ENCODE data around the gene TFR2. TPM values are rescaled to one million over a fixed set of nuclear protein-coding genes. Genes with fewer than 3 reads are reported as not detected.

TFR2 gene
- total RNA-seq (2014; rRNA removed): not detected in 2 replicates
- percentile 11 among the genes with signal in this experiment for Bru-seq, nascent RNA
- BruChase-seq, experiment 1, labeled RNA remaining after a 6-hour chase: percentile 9 among the genes with signal in this experiment
- percentile 13 among the genes with signal in this experiment for BruChase-seq, experiment 2, labeled RNA remaining after a 2-hour chase
- long read RNA-seq, partial matches to known transcripts: 1 of 7 reads
- long read RNA-seq, other reads (novel, unspliced or antisense): 6 of 7 reads

- POLR2A ChIA-PET (ENCODE audit: unreplicated experiment): no interaction called here
- TF ChIP-seq EZH2phosphoT487 (IDR thresholded peaks at IDR 0.05; ENCODE audit: borderline replicate concordance, low read length) (no peak), CTCF (conservative IDR thresholded peaks at IDR 0.05; ENCODE audit: low read depth, low read length) (no peak), EZH2 (IDR thresholded peaks at IDR 0.05; ENCODE audit: low read length, unreplicated experiment) (no peak)
- Histone ChIP-seq H3K9me3 (ENCODE audit: low read length) (no peaks in the 10 kb centered on the region), H3K27me3 (ENCODE audit: low read length) (no peaks in the 10 kb centered on the region), H2AFZ (ENCODE audit: low read length) (no peak within 1 kb of the TSS), H3K9ac (ENCODE audit: low read length) (no peak within 1 kb of the TSS), H3K4me1 (ENCODE audit: insufficient read depth, low read length) (no peaks in the 10 kb centered on the region), H3F3A (ENCODE audit: low read length, unreplicated experiment) (no peaks in the 10 kb centered on the region), H3K36me3 (ENCODE audit: low read depth, low read length) (no peaks in the 10 kb centered on the region), H3K27ac (ENCODE audit: low read length) (no peak within 1 kb of the TSS), H3K79me2 (ENCODE audit: low read length) (no peaks in the 10 kb centered on the region), H3K4me2 (ENCODE audit: low read length) (no peak within 1 kb of the TSS), H3K9me2 (replicated peaks; ENCODE audit: low read length) (no peaks in the 10 kb centered on the region), H3K4me3 (ENCODE audit: low read length) (no peak within 1 kb of the TSS), H4K20me1 (ENCODE audit: low read length) (no peaks in the 10 kb centered on the region)
- no TSS peak for BruUV-seq (replicated peaks)
- CTCF ChIA-PET: no interaction called here
- ATAC-seq (no peak), DNase-seq (no peak)
- intact Hi-C loops (cut with micrococcal nuclease): no loop called here
Observed at GRCh38 chr7:100641463-100641859, at the start of gene TFR2. Gene TFR2, minus strand, starts transcription at chr7:100641552. Its CDS starts 43 bp downstream, at chr7:100641509.

- DNase-seq (no peak), ATAC-seq (no peak)
- H3K4me3 ChIP-seq (ENCODE audit: low read length): no peak overlapping the region
- POLR2A ChIA-PET (ENCODE audit: unreplicated experiment): no interaction called here
- no peak overlapping the region for H3K4me2 ChIP-seq (ENCODE audit: low read length)
- H3K9me2 ChIP-seq (replicated peaks; ENCODE audit: low read length): no peaks in the 10 kb centered on the region
- BruUV-seq (replicated peaks): no TSS peak
- peaks cover 12% of the 10 kb centered on the region for H3K4me1 ChIP-seq (ENCODE audit: insufficient read depth, low read length)
- TF ChIP-seq CTCF (conservative IDR thresholded peaks at IDR 0.05; ENCODE audit: low read depth, low read length) (no peak), EZH2phosphoT487 (IDR thresholded peaks at IDR 0.05; ENCODE audit: borderline replicate concordance, low read length) (no peak), EZH2 (IDR thresholded peaks at IDR 0.05; ENCODE audit: low read length, unreplicated experiment) (no peak)
- H3K27me3 ChIP-seq (ENCODE audit: low read length): no peaks in the 10 kb centered on the region
- H4K20me1 ChIP-seq (ENCODE audit: low read length): peaks cover 5% of the 10 kb centered on the region
- no peaks in the 10 kb centered on the region for H3K9me3 ChIP-seq (ENCODE audit: low read length)
- peaks cover 54% of the 10 kb centered on the region for H3K79me2 ChIP-seq (ENCODE audit: low read length)
- H3K36me3 ChIP-seq (ENCODE audit: low read depth, low read length): peaks cover 5% of the 10 kb centered on the region
- CTCF ChIA-PET: no interaction called here
- intact Hi-C loops (cut with micrococcal nuclease): loop anchor here (2.0 to 5.0 kb wide), 2 partner anchors 85 to 102 kb away; partner anchors contain the start of genes FBXO24 and LRCH4
- H3K9ac ChIP-seq (ENCODE audit: low read length): no peak overlapping the region
- no peak overlapping the region for H2AFZ ChIP-seq (ENCODE audit: low read length)
- H3K27ac ChIP-seq (ENCODE audit: low read length): no peak overlapping the region
- no peaks in the 10 kb centered on the region for H3F3A ChIP-seq (ENCODE audit: low read length, unreplicated experiment)
Observed at GRCh38 chr7:100689230-100690135, 48.1 kb upstream of the TFR2 start.
